ACC112 (cell line): ENCODE measurements around the gene IL15.
A peak's percentile ranks its signal among the peaks of the same experiment; 100 is the strongest.
"Not testable (repeated sequence)": the region's sequence is repeated elsewhere in the genome, so short reads cannot be mapped to it uniquely, and the experiment has no call there.

Experiments
- H2AFZ ChIP-seq: fragments of 200-600 bp; sonication (generic); one replicate; pipeline ENCODE4 v1.6.0; 2017; ENCODE audit warnings: antibody characterized with exemption, low read length; ENCODE audit not compliant: unreplicated experiment
- H3K27ac ChIP-seq: fragments of 200-600 bp; sonication (generic); 2 replicates; pipeline ENCODE4 v1.5.1; 2014; ENCODE audit warnings: low read depth, mild to moderate bottlenecking, antibody characterized with exemption, low read length, moderate library complexity
- H3K27me3 ChIP-seq: fragments of 200-600 bp; sonication (generic); 2 replicates; pipeline ENCODE4 v1.6.1; 2014; ENCODE audit warnings: mild to moderate bottlenecking, antibody characterized with exemption, low read length, moderate library complexity, mixed read lengths; ENCODE audit not compliant: insufficient read depth
- H3K36me3 ChIP-seq: fragments of 200-600 bp; sonication (generic); 2 replicates; pipeline ENCODE4 v1.6.1; 2016; ENCODE audit warnings: mild to moderate bottlenecking, antibody characterized with exemption, low read length, moderate library complexity, mixed read lengths; ENCODE audit not compliant: insufficient read depth
- H3K4me1 ChIP-seq: fragments of 200-600 bp; sonication (generic); one replicate; pipeline ENCODE4 v1.6.1; 2016; ENCODE audit warnings: low read length, mixed read lengths; ENCODE audit not compliant: insufficient read depth, unreplicated experiment, control insufficient read depth
- H3K4me3 ChIP-seq: fragments of 200-600 bp; sonication (generic); 2 replicates; pipeline ENCODE4 v1.5.1; 2014; ENCODE audit warnings: mild to moderate bottlenecking, low read depth, low read length
- H3K79me2 ChIP-seq: fragments of 200-600 bp; sonication (generic); one replicate; pipeline ENCODE4 v1.6.0; 2016; ENCODE audit warnings: low read length; ENCODE audit not compliant: control insufficient read depth, unreplicated experiment, insufficient read depth

Gene IL15

DNA sequence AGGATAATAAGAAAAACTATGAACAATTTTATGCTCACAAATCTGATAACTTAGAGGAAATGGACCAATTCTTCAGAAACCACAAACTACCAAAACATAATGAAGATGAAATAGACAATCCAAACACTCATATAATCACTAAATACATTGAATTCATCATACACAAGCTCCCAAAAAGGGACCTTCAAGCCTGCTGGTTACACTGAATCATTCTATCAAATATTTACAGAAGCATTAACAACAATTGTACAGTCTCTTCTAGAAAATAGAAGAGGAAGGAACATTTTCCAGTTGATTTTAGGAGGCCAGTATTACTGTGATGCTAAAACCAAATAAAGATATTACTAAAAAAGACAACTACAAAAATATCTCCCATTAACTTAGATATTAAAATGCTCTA is 88.3 kb downstream of the IL15 start:
- no peaks in the 10 kb centered on the region for H3K79me2 ChIP-seq
- H3K36me3 ChIP-seq, result peaks cover 8% of the 10 kb centered on the region; the same call in 1 of the 2 replicates
- H3K27ac ChIP-seq, result no peak overlapping the region
- H2AFZ ChIP-seq, result no peak overlapping the region
- H3K4me3 ChIP-seq, result no peak overlapping the region
- no peaks in the 10 kb centered on the region for H3K27me3 ChIP-seq
- no peaks in the 10 kb centered on the region for H3K4me1 ChIP-seq

- Histone ChIP-seq H3K27me3 (no peaks in the 10 kb centered on the region), H3K27ac (no peak overlapping the region), H3K36me3 (peaks cover 10% of the 10 kb centered on the region; the same call in 1 of the 2 replicates), H3K4me3 (no peak overlapping the region), H3K4me1 (peaks cover 4% of the 10 kb centered on the region), H3K79me2 (no peaks in the 10 kb centered on the region), H2AFZ (no peak overlapping the region)
Observed at GRCh38 chr4:141727420-141727819, 91.0 kb downstream of the IL15 start.

GRCh38 chr4:141730805-141731204 is 94.4 kb downstream of the IL15 start:
- H3K4me1 ChIP-seq, result peaks cover 4% of the 10 kb centered on the region
- H2AFZ ChIP-seq, result no peak overlapping the region
- no peaks in the 10 kb centered on the region for H3K27me3 ChIP-seq
- H3K27ac ChIP-seq, result no peak overlapping the region
- no peak overlapping the region for H3K4me3 ChIP-seq
- H3K79me2 ChIP-seq, result no peaks in the 10 kb centered on the region
- peaks cover 9% of the 10 kb centered on the region for H3K36me3 ChIP-seq

GRCh38 chr4:141731481-141731880 is 95.1 kb downstream of the IL15 start:
- Histone ChIP-seq H3K4me1 (peaks cover 4% of the 10 kb centered on the region), H2AFZ (no peak overlapping the region), H3K27ac (no peak overlapping the region), H3K4me3 (no peak overlapping the region), H3K27me3 (no peaks in the 10 kb centered on the region), H3K79me2 (no peaks in the 10 kb centered on the region), H3K36me3 (peaks cover 14% of the 10 kb centered on the region)

- no peak overlapping the region for H2AFZ ChIP-seq
- H3K36me3 ChIP-seq, result peaks cover 16% of the 10 kb centered on the region
- H3K4me1 ChIP-seq, result no peaks in the 10 kb centered on the region
- no peaks in the 10 kb centered on the region for H3K27me3 ChIP-seq
- no peaks in the 10 kb centered on the region for H3K79me2 ChIP-seq
- H3K4me3 ChIP-seq, result no peak overlapping the region
- H3K27ac ChIP-seq, result no peak overlapping the region
Observed at GRCh38 chr4:141739636-141740035, 103.3 kb downstream of the IL15 start.

DNA sequence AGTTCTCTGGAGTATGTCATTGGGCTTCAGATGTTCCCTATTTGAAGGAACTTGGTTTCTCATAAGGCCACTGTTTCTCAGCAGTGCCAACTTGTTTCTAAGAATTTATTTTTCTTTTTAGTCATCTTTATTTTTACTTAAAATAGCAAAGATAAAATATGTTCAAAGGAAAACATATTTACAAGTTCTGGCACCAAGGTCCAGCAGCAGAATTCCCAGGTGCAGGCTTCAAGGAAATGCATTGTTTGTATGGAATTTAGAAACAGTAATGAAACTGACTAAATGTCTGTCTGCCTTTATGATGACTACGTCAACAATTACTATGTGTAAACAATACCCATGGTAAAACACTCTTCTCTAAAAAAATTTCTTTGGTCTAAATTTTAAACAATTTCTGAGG is 109.6 kb downstream of the IL15 start:
- no peak overlapping the region for H3K27ac ChIP-seq
- H3K4me3 ChIP-seq, result no peak overlapping the region
- H3K36me3 ChIP-seq, result no peaks in the 10 kb centered on the region
- no peaks in the 10 kb centered on the region for H3K4me1 ChIP-seq
- H2AFZ ChIP-seq, result no peak overlapping the region
- no peaks in the 10 kb centered on the region for H3K79me2 ChIP-seq
- no peaks in the 10 kb centered on the region for H3K27me3 ChIP-seq

GRCh38 chr4:141751806-141752205 is 115.4 kb downstream of the IL15 start:
- not testable (repeated sequence) for H3K36me3 ChIP-seq, H3K27me3 ChIP-seq, H2AFZ ChIP-seq, H3K79me2 ChIP-seq, H3K4me3 ChIP-seq, H3K4me1 ChIP-seq, H3K27ac ChIP-seq

DNA sequence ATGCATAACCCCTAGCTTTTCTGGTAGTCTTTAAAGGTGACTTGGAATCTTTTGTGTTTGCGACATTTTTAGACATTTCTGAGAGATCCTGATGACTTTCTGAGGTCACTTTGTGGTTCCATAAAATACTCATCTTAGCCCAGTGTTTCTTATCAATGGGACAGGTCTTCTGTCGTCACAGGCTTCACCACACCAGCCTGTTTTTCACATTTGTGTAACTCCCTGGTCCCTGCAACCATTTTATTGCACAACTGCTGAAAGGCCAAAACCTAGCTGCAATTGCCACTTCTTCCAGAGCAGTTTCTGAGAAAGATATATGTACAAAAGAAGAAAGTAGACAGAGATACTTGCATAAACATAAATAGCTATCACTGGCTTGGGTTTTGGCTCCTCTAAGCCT is 120.9 kb downstream of the IL15 start:
- Histone ChIP-seq H3K4me3 (no peak overlapping the region), H3K36me3 (no peaks in the 10 kb centered on the region), H3K4me1 (peaks cover 8% of the 10 kb centered on the region), H3K27ac (no peak overlapping the region), H3K27me3 (no peaks in the 10 kb centered on the region), H3K79me2 (no peaks in the 10 kb centered on the region), H2AFZ (no peak overlapping the region)

- H3K27me3 ChIP-seq, result no peaks in the 10 kb centered on the region
- H3K4me1 ChIP-seq, result peaks cover 8% of the 10 kb centered on the region
- H3K79me2 ChIP-seq, result no peaks in the 10 kb centered on the region
- peak overlapping the region; percentile 48 for H2AFZ ChIP-seq
- H3K27ac ChIP-seq, result no peak overlapping the region
- H3K4me3 ChIP-seq, result no peak overlapping the region
- H3K36me3 ChIP-seq, result no peaks in the 10 kb centered on the region
Observed at GRCh38 chr4:141759796-141760425, 123.5 kb downstream of the IL15 start.

- Histone ChIP-seq H3K36me3 (no peaks in the 10 kb centered on the region), H3K4me3 (no peak overlapping the region), H3K27me3 (no peaks in the 10 kb centered on the region), H3K27ac (no peak overlapping the region), H3K79me2 (no peaks in the 10 kb centered on the region), H3K4me1 (peaks cover 8% of the 10 kb centered on the region), H2AFZ (no peak overlapping the region)
Observed at GRCh38 chr4:141761926-141762325, 125.5 kb downstream of the IL15 start.

DNA sequence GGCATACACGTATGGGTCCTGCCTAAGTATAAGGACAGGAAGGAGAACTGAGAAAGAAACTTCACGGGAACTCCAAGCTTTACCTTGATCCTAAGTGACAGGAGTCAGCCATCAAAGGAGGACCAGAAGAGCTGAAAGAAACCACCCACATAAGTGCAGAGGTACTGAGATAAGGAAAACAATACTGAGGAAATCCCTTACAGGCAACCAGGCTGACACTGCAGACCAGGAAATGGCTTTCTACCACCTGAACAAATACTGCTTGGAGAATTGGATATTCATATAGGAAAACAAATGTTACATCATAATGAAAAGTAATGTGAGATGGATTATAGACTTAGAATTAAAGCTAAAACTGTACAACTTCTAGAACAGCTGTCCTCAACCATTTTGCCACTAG is 127.0 kb downstream of the IL15 start:
- H3K27ac ChIP-seq, result no peak overlapping the region
- no peak overlapping the region for H2AFZ ChIP-seq
- no peaks in the 10 kb centered on the region for H3K27me3 ChIP-seq
- no peaks in the 10 kb centered on the region for H3K79me2 ChIP-seq
- no peak overlapping the region for H3K4me3 ChIP-seq
- no peaks in the 10 kb centered on the region for H3K36me3 ChIP-seq
- H3K4me1 ChIP-seq, result peaks cover 8% of the 10 kb centered on the region
